ENCODE data around the gene CTTNBP2. TPM values are rescaled to one million over a fixed set of nuclear protein-coding genes. Genes with fewer than 3 reads are reported as not detected.

CTTNBP2 gene
- total and polyA plus RNA-seq, 10 of the 15 experiments (the other 5 are each of a cell fraction or from before 2014, with no cell fraction given) = 0.04 to 0.43 TPM; not detected in 8

- TF ChIP-seq TARDBP (IDR thresholded peaks at IDR 0.05; ENCODE audit: borderline replicate concordance) = no peak
- TF ChIP-seq YY1 (IDR thresholded peaks at IDR 0.05; ENCODE audit: low read depth, low read length) = no peak
These were observed 190.4 kb downstream of the CTTNBP2 start (continued) for GRCh38 chr7:117682681-117683385.

DNA sequence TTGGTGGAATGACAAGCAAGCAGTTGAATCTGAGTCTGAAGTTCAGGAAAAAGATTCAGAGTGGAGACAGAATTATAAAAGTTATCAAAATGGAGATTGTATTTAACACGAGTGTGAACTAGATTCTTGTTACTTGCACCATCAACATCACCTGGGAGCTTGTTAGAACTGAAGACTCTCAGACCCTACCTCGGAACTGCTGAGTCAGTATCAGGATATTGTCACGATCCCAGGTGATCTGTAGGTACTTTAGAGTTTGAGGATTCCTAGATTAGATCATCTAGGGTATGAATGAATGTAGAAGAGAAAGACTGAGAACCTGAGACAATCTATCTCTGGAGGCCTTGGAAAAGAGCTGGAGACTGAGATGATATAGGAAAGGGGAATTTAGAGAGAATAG is 194.1 kb downstream of the CTTNBP2 start:
- ATAC-seq = no peak
- Histone ChIP-seq H3K27me3 (replicated peaks in 1 of 2; ENCODE audit: control insufficient read depth in 2 of 2, insufficient read depth in 2 of 2, low read length in 1 of 2) (peaks cover 0 to 2% of the 10 kb centered on the region in 2 experiments; a peak in 2 of 4 replicates), H3K4me2 (ENCODE audit: control insufficient read depth, insufficient read depth) (no peak overlapping the region), H4K20me1 (ENCODE audit: control insufficient read depth, insufficient read depth) (no peaks in the 10 kb centered on the region), H3K9ac (ENCODE audit: control insufficient read depth, insufficient read depth, low read length) (no peak overlapping the region), H3K4me1 (ENCODE audit: control insufficient read depth, insufficient read depth, low read length) (no peaks in the 10 kb centered on the region), H3K36me3 (ENCODE audit: control insufficient read depth in 2 of 2, insufficient read depth in 2 of 2, low read length in 1 of 2) (no peaks in the 10 kb centered on the region), H3K9me3 (replicated peaks; ENCODE audit: control insufficient read depth, insufficient read depth, low read length) (no peaks in the 10 kb centered on the region), H3K79me2 (ENCODE audit: control insufficient read depth, insufficient read depth, low read length) (no peaks in the 10 kb centered on the region), H3K27ac (ENCODE audit: control insufficient read depth, insufficient read depth) (no peak overlapping the region), H3K4me3 (no peak overlapping the region), H2AFZ (ENCODE audit: control insufficient read depth, low read depth, low read length) (no peak overlapping the region)
- ChIA-PET RAD21 (ENCODE audit: unreplicated experiment) (no interaction called here), POLR2A (no interaction called here), CTCF (no interaction called here), SMC1A (ENCODE audit: uncharacterized antibody, unreplicated experiment) (no interaction called here)
- no peak for DNase-seq (ENCODE audit: low read depth, low spot score)
- no peak for TF ChIP-seq BHLHE40 (IDR thresholded peaks at IDR 0.05; ENCODE audit: borderline replicate concordance in 1 of 2, low read depth in 2 of 2, low read length in 1 of 2)
- TF ChIP-seq TCF12 (IDR thresholded peaks at IDR 0.05; ENCODE audit: low read depth, low read length) = no peak
- TF ChIP-seq ZSCAN29 (IDR thresholded peaks at IDR 0.05) = no peak
- TF ChIP-seq RCOR1 (conservative IDR thresholded peaks at IDR 0.05; ENCODE audit: low read depth, low read length) = no peak
- no peak for TF ChIP-seq CEBPB (IDR thresholded peaks at IDR 0.05; ENCODE audit: borderline replicate concordance in 1 of 2, low read depth in 2 of 2, low read length in 2 of 2)
- WGBS (ENCODE audit: insufficient coverage, insufficient replicate concordance, low lambda C conversion rate, missing lambda C conversion rate) = 3% methylated on average over 3 of the region's 3 CpGs
- no peak for FAIRE-seq
- no TSS peak for BruUV-seq (replicated peaks)
- intact Hi-C loops (cut with micrococcal nuclease; ENCODE audit: unreplicated experiment) (loop anchor here (5.0 kb wide), 1 partner anchor 473 kb away; no protein-coding TSS in a partner anchor), in situ Hi-C loops (cut with MboI) (no loop called here)
